GM12878 (cell line): Measurements from ENCODE around the gene MYRF.

Experiments
- CEBPB ChIP-seq, 2 experiments: fragments of 150-350 bp in 1 of 2; IDR thresholded peaks; 2 replicates each; pipeline ENCODE4 v1.6.1; 2012 to 2014; ENCODE audit warnings: low read depth in 2 of 2, low read length in 2 of 2, borderline replicate concordance in 1 of 2, inconsistent platforms in 1 of 2
- EP300 ChIP-seq, 2 experiments: fragments of 150-350 bp in 1 of 2; IDR thresholded peaks; 2 replicates each; pipeline ENCODE4 v1.6.1; 2011 to 2012; ENCODE audit warnings: low read depth in 2 of 2, low read length in 2 of 2, borderline replicate concordance in 1 of 2, improper control_type of control experiment in 1 of 2, inconsistent platforms in 1 of 2; ENCODE audit not compliant: control insufficient read depth in 1 of 2
- JUND ChIP-seq: IDR thresholded peaks from 2 replicates; pipeline ENCODE4 v1.6.1; 2012; ENCODE audit warnings: low read depth, mild to moderate bottlenecking, low read length, improper control_type of control experiment, moderate library complexity
- MAX ChIP-seq: IDR thresholded peaks from 2 replicates; pipeline ENCODE4 v1.6.1; 2012; ENCODE audit warnings: low read depth, low read length, improper control_type of control experiment
- NFYB ChIP-seq: IDR thresholded peaks from 2 replicates; pipeline ENCODE4 v1.6.1; 2011; ENCODE audit warnings: low read depth, mild to moderate bottlenecking, low read length, improper control_type of control experiment, moderate library complexity; ENCODE audit not compliant: insufficient read depth
- POLR2A ChIP-seq: IDR thresholded peaks from 2 replicates; pipeline ENCODE4 v1.6.1; 2011; ENCODE audit warnings: low read depth, mild to moderate bottlenecking, low read length
- SIX5 ChIP-seq: IDR thresholded peaks from 2 replicates; pipeline ENCODE4 v1.6.1; 2011; ENCODE audit warnings: mild to moderate bottlenecking, low read depth, low read length, moderate library complexity; ENCODE audit not compliant: severe bottlenecking
- SMC3 ChIP-seq: IDR thresholded peaks from 2 replicates; pipeline ENCODE4 v1.6.1; 2011; ENCODE audit warnings: low read length, improper control_type of control experiment, borderline replicate concordance
- SREBF2 ChIP-seq: IDR thresholded peaks from 2 replicates; pipeline ENCODE4 v1.6.1; 2012; ENCODE audit warnings: mild to moderate bottlenecking, low read length
- SUZ12 ChIP-seq: fragments of 200-600 bp; sonication (generic); IDR thresholded peaks from one replicate; pipeline ENCODE4 v1.6.1; 2018; ENCODE audit warnings: antibody characterized with exemption, mild to moderate bottlenecking; ENCODE audit not compliant: unreplicated experiment
- TARDBP ChIP-seq: IDR thresholded peaks from 2 replicates; pipeline ENCODE4 v1.6.1; 2016; ENCODE audit warnings: borderline replicate concordance
- TF ChIP-seq, protein P1 (sequence below), 3 experiments: IDR thresholded peaks in 2 of 3; conservative IDR thresholded peaks in 1 of 3; 2 replicates each; pipeline ENCODE4 v1.5.1; 2011; ENCODE audit warnings: low read depth in 3 of 3, low read length in 3 of 3, mild to moderate bottlenecking in 3 of 3, control low read depth in 2 of 3, moderate library complexity in 2 of 3, inconsistent platforms in 1 of 3, mixed read lengths in 1 of 3; ENCODE audit not compliant: control insufficient read depth in 2 of 3, insufficient read depth in 1 of 3; ENCODE audit errors: extremely low read depth in 1 of 3
- TF ChIP-seq, protein P2 (sequence below): IDR thresholded peaks from 2 replicates; pipeline ENCODE4 v1.6.1; 2011; ENCODE audit warnings: borderline replicate concordance, low read depth, mild to moderate bottlenecking, moderate library complexity, low read length; ENCODE audit not compliant: insufficient read depth, poor library complexity, severe bottlenecking
- TF ChIP-seq, protein P3 (sequence below): fragments of 450-650 bp; formaldehyde crosslinking; IDR thresholded peaks from 2 replicates; pipeline ENCODE4 v1.4.0; 2022; ENCODE audit warnings: mild to moderate bottlenecking, moderate library complexity

- TF ChIP-seq, protein P1, sequence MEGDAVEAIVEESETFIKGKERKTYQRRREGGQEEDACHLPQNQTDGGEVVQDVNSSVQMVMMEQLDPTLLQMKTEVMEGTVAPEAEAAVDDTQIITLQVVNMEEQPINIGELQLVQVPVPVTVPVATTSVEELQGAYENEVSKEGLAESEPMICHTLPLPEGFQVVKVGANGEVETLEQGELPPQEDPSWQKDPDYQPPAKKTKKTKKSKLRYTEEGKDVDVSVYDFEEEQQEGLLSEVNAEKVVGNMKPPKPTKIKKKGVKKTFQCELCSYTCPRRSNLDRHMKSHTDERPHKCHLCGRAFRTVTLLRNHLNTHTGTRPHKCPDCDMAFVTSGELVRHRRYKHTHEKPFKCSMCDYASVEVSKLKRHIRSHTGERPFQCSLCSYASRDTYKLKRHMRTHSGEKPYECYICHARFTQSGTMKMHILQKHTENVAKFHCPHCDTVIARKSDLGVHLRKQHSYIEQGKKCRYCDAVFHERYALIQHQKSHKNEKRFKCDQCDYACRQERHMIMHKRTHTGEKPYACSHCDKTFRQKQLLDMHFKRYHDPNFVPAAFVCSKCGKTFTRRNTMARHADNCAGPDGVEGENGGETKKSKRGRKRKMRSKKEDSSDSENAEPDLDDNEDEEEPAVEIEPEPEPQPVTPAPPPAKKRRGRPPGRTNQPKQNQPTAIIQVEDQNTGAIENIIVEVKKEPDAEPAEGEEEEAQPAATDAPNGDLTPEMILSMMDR (IDR thresholded peaks at IDR 0.05 in 2 of 3, conservative IDR thresholded peaks at IDR 0.05 in 1 of 3; ENCODE audit: control insufficient read depth in 2 of 3, extremely low read depth in 1 of 3, insufficient read depth in 1 of 3, low read depth in 3 of 3, low read length in 3 of 3), result no peak
- no peak for TF ChIP-seq CEBPB (IDR thresholded peaks at IDR 0.05; ENCODE audit: borderline replicate concordance in 1 of 2, low read depth in 2 of 2, low read length in 2 of 2)
- TF ChIP-seq SUZ12, result no peak
- TF ChIP-seq SIX5, result no peak
- TF ChIP-seq NFYB, result no peak
- TF ChIP-seq POLR2A, result no peak
- TF ChIP-seq, protein P2, sequence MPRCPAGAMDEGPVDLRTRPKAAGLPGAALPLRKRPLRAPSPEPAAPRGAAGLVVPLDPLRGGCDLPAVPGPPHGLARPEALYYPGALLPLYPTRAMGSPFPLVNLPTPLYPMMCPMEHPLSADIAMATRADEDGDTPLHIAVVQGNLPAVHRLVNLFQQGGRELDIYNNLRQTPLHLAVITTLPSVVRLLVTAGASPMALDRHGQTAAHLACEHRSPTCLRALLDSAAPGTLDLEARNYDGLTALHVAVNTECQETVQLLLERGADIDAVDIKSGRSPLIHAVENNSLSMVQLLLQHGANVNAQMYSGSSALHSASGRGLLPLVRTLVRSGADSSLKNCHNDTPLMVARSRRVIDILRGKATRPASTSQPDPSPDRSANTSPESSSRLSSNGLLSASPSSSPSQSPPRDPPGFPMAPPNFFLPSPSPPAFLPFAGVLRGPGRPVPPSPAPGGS, result no peak
- TF ChIP-seq, protein P3, sequence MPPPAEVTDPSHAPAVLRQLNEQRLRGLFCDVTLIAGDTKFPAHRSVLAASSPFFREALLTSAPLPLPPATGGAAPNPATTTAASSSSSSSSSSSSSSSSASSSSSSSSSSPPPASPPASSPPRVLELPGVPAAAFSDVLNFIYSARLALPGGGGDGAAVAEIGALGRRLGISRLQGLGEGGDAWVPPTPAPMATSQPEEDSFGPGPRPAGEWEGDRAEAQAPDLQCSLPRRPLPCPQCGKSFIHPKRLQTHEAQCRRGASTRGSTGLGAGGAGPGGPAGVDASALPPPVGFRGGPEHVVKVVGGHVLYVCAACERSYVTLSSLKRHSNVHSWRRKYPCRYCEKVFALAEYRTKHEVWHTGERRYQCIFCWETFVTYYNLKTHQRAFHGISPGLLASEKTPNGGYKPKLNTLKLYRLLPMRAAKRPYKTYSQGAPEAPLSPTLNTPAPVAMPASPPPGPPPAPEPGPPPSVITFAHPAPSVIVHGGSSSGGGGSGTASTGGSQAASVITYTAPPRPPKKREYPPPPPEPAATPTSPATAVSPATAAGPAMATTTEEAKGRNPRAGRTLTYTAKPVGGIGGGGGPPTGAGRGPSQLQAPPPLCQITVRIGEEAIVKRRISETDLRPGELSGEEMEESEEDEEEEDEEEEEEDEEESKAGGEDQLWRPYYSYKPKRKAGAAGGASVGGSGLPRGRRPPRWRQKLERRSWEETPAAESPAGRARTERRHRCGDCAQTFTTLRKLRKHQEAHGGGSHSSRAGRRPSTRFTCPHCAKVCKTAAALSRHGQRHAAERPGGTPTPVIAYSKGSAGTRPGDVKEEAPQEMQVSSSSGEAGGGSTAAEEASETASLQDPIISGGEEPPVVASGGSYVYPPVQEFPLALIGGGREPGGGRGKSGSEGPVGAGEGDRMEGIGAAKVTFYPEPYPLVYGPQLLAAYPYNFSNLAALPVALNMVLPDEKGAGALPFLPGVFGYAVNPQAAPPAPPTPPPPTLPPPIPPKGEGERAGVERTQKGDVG, result no peak
- TF ChIP-seq EP300 (IDR thresholded peaks at IDR 0.05; ENCODE audit: borderline replicate concordance in 1 of 2, control insufficient read depth in 1 of 2, low read depth in 2 of 2, low read length in 2 of 2), result no peak
- TF ChIP-seq SMC3, result no peak
- no peak for TF ChIP-seq SREBF2
- no peak for TF ChIP-seq TARDBP
- TF ChIP-seq MAX, result no peak
- no peak for TF ChIP-seq JUND
Observed at GRCh38 chr11:61773356-61773755, 20.9 kb downstream of the MYRF start.
